Activated CD8-positive, alpha-beta memory T cell treated with anti-CD3 and anti-CD28 coated beads for 24 hours (primary cell): ENCODE measurements around the gene QDPR.
"Not testable (repeated sequence)": the region's sequence is repeated elsewhere in the genome, so short reads cannot be mapped to it uniquely, and the experiment has no call there.

Experiments used
- DNase-seq: peaks from one replicate; pipeline ENCODE4 v3.0.0-alpha.2; 2020

Gene QDPR

DNA sequence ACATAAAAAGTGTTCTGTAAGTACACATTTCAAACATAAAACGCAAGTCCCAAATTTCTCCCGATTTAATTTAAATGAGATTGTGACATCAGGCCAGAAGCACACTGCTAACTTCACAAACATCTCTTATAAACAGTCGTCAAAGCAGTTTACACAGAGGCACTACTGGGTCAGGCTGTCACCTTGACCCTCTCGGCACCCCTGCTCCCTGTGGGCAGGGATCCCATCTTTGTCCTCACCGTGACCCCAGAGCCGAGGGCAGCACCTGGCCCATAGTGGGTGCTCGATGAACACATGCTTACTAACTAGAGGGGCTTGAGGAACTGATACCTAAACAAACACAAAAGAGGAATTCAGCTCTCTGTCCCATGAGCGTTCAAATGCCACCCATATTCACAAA lies 22.2 kb downstream of the QDPR start:
- no peak for DNase-seq

DNA sequence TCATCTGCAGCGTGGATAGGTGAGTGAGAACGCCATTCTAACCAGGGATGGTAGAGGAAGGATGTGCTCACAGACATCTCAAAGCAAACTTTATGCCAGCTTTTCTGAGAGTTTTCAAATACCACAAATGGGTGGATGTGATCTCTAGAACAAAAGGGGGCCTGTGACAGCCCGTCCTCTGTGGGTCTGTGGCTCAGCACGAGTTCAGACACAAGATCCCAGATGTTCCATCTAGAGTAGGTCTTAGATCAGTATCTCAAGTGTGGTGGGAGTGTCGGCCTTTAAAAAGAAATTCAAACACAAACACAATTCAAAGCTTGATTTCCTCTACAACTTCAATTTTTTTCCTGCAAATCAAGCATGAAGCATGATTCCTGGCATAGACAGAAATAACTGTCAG lies 22.8 kb downstream of the QDPR start:
- DNase-seq, result no peak

- DNase-seq, result no peak
These were observed 29.2 kb downstream of the QDPR start for GRCh38 chr4:17482716-17483115.

DNA sequence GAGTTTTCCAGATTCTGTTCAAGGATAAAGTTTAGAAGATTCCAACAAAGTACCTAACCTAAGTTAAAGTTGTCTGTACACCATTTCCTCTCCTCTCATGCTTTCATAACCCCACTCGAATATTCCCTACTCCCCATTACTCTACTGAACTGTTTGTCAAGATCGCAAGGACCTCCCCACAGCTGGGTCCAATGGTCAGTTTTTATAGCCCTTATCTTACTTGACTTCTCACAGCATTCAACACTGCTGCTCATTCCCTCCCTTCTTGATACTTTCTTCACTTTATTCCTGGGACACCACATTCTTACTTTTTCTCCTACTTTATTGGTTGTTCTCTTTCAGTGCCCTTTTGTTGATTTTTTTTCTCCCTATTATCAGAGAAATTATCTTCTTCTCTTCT lies 30.9 kb downstream of the QDPR start:
- no peak for DNase-seq

- no peak for DNase-seq
These were observed 31.5 kb downstream of the QDPR start for GRCh38 chr4:17480210-17480927.

GRCh38 chr4:17477774-17478472 lies 34.0 kb downstream of the QDPR start:
- no peak for DNase-seq

DNA sequence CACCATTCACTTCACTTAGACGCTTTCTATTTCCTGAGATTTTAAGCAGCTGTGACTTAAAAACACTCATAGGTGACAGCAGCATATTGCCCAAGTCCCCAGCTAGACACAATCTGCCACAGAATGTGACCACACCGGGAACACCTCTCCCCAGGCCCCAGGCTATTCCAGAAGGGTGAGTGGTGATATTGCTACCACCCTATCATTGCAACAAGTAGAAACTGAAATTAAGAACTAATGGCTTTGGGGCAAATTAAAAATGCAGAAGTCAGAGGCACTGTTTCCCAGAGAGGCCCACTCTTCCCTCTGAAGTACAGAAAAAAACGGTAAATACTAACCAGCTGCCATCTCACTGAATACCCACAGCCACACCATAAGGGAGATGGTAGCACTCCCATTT lies 35.0 kb downstream of the QDPR start:
- DNase-seq, result no peak

DNA sequence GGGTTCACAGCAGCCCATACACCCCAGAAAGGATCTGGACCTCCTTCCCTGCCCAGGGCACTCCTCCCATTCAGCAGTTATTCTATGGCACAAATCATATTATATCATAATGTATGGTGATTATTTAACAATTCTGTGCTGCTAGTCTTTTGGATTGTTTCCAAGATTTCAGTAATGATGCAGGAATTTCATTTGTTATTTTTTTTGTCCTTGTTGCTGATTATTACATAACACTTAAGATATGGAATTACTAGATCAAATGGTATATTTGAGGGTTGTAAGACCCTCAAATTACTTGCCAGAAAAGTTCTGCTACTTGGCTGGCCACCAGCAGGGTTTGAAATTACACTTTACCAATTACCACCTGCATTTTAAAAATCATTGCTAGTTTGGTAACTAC lies 36.4 kb downstream of the QDPR start:
- DNase-seq, result no peak

DNA sequence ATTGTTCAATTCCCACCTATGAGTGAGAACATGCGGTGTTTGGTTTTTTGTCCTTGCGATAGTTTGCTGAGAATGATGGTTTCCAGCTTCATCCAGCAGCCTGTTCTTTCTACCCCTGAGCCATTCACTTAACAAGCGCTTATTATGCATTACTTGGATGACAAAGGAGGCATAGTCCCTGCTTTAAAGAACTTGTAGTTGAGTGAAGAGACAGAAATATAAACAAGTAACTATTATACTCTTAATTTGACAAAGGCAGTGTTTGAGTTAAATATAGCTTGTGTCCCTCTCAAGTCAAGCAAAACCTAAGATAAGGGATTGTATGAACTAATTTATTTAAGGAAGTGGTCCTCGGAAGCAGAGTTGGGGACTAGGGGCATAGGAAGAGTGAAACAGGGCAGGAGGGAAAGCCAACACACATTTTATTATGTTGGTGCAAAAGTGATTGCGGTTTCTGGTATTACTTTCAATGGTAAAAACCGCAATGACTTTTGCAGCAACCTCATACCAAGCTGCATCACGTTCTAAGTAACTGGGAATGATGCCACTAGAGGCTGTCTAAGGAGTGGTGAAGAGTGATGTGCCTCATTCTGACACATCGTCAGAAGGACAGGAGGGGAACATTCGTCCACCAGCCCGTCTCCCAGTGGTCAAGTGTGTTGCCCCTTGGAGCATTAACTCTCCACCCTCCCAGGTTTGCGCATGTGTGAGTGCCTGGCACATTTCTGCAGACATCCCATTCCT lies 41.8 kb downstream of the QDPR start:
- DNase-seq, result no peak

DNA sequence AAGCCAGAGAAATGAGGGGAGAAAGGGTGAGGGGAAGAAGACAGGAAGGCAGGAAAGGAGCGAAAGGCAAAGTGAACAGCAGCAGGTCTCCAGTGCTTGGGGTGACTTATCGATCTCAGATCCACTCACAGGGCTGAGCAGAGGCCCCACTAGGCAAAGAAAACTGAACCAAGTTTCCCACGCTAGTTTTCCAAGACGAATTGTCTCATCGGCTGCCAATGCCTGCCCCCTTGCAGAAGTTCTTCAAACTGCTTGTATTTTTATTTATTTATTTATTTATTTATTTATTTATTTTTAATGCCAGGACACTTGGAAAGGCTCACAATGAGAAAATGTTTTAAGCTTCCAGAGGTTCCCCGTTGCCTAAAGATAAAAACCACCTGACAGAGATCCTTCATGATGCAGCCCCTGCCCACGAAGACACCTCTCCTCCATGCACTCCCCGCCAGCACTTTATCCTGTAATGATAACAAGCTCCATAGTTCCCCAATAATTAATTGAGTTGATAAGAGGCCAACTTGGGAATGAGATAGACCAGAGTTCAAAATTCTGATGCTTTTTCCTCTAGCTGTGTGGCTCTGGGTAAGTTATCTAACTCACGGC lies 43.2 kb downstream of the QDPR start:
- DNase-seq, result no peak

DNA sequence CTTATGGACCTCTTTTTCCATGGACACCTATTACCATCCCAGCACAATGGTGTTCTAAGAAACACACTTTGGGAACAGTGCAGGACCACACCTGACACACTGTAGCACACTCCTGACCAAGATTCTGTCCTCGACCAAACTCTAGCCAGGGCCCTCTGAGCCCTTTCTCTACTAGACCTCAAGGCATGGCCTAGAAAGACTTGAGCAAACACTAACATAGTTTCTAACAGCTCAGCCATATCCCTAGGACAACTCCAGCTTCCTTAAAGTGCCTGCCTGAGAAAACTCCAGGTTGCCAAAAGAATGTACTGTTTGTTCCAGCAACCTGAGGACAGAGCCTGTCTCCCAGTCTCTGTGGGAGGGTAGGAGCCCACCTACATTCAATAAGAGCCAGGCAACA lies 48.3 kb downstream of the QDPR start:
- no peak for DNase-seq

- DNase-seq, result no peak
These were observed 61.6 kb downstream of the QDPR start for GRCh38 chr4:17450269-17450804.

DNA sequence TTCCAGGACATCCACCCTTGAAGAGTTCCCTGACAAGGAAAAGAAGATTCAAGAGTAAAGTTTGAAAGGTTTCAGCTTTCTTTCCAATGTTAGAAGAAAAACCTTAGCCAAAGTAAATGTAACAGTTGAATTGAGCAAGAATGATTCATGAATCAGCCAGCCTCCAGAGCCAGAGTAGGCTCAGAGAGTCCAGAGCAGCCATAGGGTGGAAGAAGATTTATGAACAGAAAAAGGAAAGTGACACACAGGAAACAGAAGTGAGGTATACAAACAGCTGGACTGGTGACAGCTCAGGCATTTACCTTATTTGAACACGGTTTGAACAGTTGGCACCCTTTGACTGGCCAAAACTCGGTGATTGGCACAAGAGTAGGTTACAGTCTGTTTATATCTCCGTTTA lies 63.2 kb downstream of the QDPR start:
- no peak for DNase-seq

- peak; percentile 62 for DNase-seq
These were observed 64.1 kb downstream of the QDPR start for GRCh38 chr4:17447675-17448298.

DNA sequence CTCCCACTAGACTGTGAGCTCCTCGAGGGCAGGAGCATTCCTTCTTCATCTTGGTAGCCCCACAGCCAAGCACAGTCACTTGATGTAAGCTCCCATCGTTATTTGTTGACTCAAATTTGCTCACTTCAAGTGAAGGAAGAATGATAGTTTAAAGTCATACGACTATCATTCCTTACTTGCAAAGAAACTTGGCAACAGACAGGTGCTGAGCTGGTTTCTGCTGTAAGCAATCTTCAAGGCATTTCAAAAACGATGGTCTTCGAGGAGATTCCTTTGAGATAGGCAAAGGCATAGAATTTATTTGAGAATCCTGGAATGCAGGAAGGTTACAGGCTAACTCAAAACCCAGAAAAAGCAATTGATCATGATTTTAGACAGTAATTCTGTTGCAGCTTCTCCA lies 64.8 kb downstream of the QDPR start:
- DNase-seq, result no peak

GRCh38 chr4:17442477-17442876 lies 69.4 kb downstream of the QDPR start:
- DNase-seq, result not testable (repeated sequence)

- no peak for DNase-seq
These were observed 74.5 kb downstream of the QDPR start for GRCh38 chr4:17437396-17437795.

GRCh38 chr4:17436750-17437090 lies 75.2 kb downstream of the QDPR start:
- DNase-seq, result no peak
